ENCODE data around the gene ELMO1. TPM values are rescaled to one million over a fixed set of nuclear protein-coding genes. Genes with fewer than 3 reads are reported as not detected.

The ELMO1 gene
- total RNA-seq, 1 experiment from 2014 or later = 1.1 TPM

- no peak for DNase-seq (ENCODE audit: low read depth, low spot score)
- no peak overlapping the region for H3K4me2 ChIP-seq (ENCODE audit: low read length)
- no peak for ATAC-seq
- no peak overlapping the region for H3K27ac ChIP-seq (ENCODE audit: low read depth, low read length)
- no peaks in the 10 kb centered on the region for H3K79me2 ChIP-seq (ENCODE audit: insufficient read depth, low read length)
- H3K4me1 ChIP-seq (ENCODE audit: control insufficient read depth in 1 of 2, insufficient read depth in 2 of 2, low read length in 2 of 2) = no peaks in the 10 kb centered on the region
- CTCF ChIA-PET = no interaction called here
- H3K9ac ChIP-seq (ENCODE audit: low read length) = no peak overlapping the region
- POLR2A ChIA-PET = no interaction called here
- 0 out of 2 replicates have a peak, but pooled peaks cover 4% of the 10 kb centered on the region for H3K27me3 ChIP-seq (ENCODE audit: insufficient read depth, low read length)
- H3K36me3 ChIP-seq (ENCODE audit: control insufficient read depth in 1 of 2, insufficient read depth in 2 of 2, low read length in 2 of 2) = no peaks in the 10 kb centered on the region
- no peaks in the 10 kb centered on the region for H3K9me2 ChIP-seq (ENCODE audit: insufficient read depth)
- no TSS peak for BruUV-seq (replicated peaks)
- TF ChIP-seq ELF1 (IDR thresholded peaks at IDR 0.05; ENCODE audit: borderline replicate concordance, low read depth) = no peak
- TF ChIP-seq YY1 (IDR thresholded peaks at IDR 0.05; ENCODE audit: extremely low read depth, insufficient replicate concordance, low read depth, low read length) = no peak
- no peak for TF ChIP-seq ATF3 (IDR thresholded peaks at IDR 0.05)
- TF ChIP-seq CTCF (IDR thresholded peaks at IDR 0.05 in 2 of 3, conservative IDR thresholded peaks at IDR 0.05 in 1 of 3; ENCODE audit: borderline replicate concordance in 1 of 3, insufficient read depth in 1 of 3, low read depth in 2 of 3, low read length in 2 of 3) = no peak
- TF ChIP-seq RAD21 (IDR thresholded peaks at IDR 0.05; ENCODE audit: low read depth) = no peak
- no peak for TF ChIP-seq ZFX (IDR thresholded peaks at IDR 0.05)
- TF ChIP-seq MAX (IDR thresholded peaks at IDR 0.05) = no peak
- TF ChIP-seq EZH2 (IDR thresholded peaks at IDR 0.05) = no peak
- no peak for TF ChIP-seq SIN3A (IDR thresholded peaks at IDR 0.05; ENCODE audit: low read depth)
- no peak for TF ChIP-seq SRF (IDR thresholded peaks at IDR 0.05; ENCODE audit: low read depth)
- no peak for TF ChIP-seq CBX3 (IDR thresholded peaks at IDR 0.05; ENCODE audit: low read depth)
- TF ChIP-seq EZH2phosphoT487 (IDR thresholded peaks at IDR 0.05; ENCODE audit: borderline replicate concordance) = no peak
- no peak for TF ChIP-seq FOSL1 (IDR thresholded peaks at IDR 0.05; ENCODE audit: low read depth)
- TF ChIP-seq CEBPB (IDR thresholded peaks at IDR 0.05; ENCODE audit: low read depth) = no peak
- TF ChIP-seq TCF7L2 (IDR thresholded peaks at IDR 0.05; ENCODE audit: borderline replicate concordance, extremely low read depth, insufficient read depth, insufficient read length) = no peak
- no peak for TF ChIP-seq POLR2A (IDR thresholded peaks at IDR 0.05; ENCODE audit: borderline replicate concordance, extremely low read depth, insufficient read depth, insufficient read length)
- TF ChIP-seq REST (IDR thresholded peaks at IDR 0.05; ENCODE audit: low read depth) = no peak
- RAD21 ChIA-PET (ENCODE audit: low non-redundant PET in 1 of 2, low total read pairs in 2 of 2, uncharacterized antibody in 2 of 2, unreplicated experiment in 2 of 2) = no interaction called here
- H4K20me1 ChIP-seq (ENCODE audit: insufficient read depth) = no peaks in the 10 kb centered on the region
- H2AFZ ChIP-seq (ENCODE audit: low read depth, low read length, poor library complexity, severe bottlenecking) = no peak overlapping the region
- H3K4me3 ChIP-seq (replicated peaks in 1 of 2; ENCODE audit: low read depth in 1 of 2, low read length in 2 of 2) = no peak overlapping the region
- intact Hi-C loops (cut with micrococcal nuclease) = no loop called here
- no peaks in the 10 kb centered on the region for H3K9me3 ChIP-seq (ENCODE audit: control insufficient read depth in 1 of 2, insufficient read depth in 1 of 2, low read depth in 1 of 2, low read length in 2 of 2)
Observed at GRCh38 chr7:37359662-37360444, 88.8 kb downstream of the ELMO1 start.
